K562 (cell line): ENCODE data around the gene ASGR1. TPM values are rescaled to one million over a fixed set of nuclear protein-coding genes. Genes with fewer than 3 reads are reported as not detected.

ENCODE experiments used
- BMI1 ChIP-seq: fragments of 150-350 bp; IDR thresholded peaks from 2 replicates; pipeline ENCODE4 v1.6.1; 2014; ENCODE audit warnings: low read length
- CREB1 ChIP-seq, 2 experiments: sonication (generic) in 1 of 2; formaldehyde crosslinking in 1 of 2; IDR thresholded peaks; 2 replicates each; pipeline versions ENCODE4 v1.6.1 to v1.8.0; 2012 to 2022; ENCODE audit warnings: inconsistent platforms in 1 of 2, mild to moderate bottlenecking in 1 of 2, missing genetic modification reagents in 1 of 2, moderate library complexity in 1 of 2
- CXXC5 ChIP-seq: fragments of 250-450 bp; sonication (Bioruptor Pico); IDR thresholded peaks from 2 replicates; pipeline ENCODE4 v1.8.0; 2022; ENCODE audit warnings: inconsistent platforms, mild to moderate bottlenecking, moderate library complexity
- KDM1A ChIP-seq, 2 experiments: fragments of 450-650 bp; IDR thresholded peaks; 2 replicates each; pipeline ENCODE4 v1.6.1; 2016; ENCODE audit warnings: mild to moderate bottlenecking in 2 of 2
- KHSRP ChIP-seq: fragments of 450-650 bp; IDR thresholded peaks from 2 replicates; pipeline ENCODE4 v1.6.1; 2017
- KLF1 ChIP-seq: fragments of 450-650 bp; IDR thresholded peaks from 2 replicates; pipeline ENCODE4 v1.6.1; 2016; ENCODE audit warnings: missing genetic modification characterization, missing compliant biosample characterization
- NR1H2 ChIP-seq: sonication (generic); formaldehyde crosslinking; IDR thresholded peaks from 2 replicates; pipeline ENCODE4 v1.4.0; 2020; ENCODE audit warnings: mild to moderate bottlenecking, missing genetic modification reagents
- PML ChIP-seq: IDR thresholded peaks from 2 replicates; pipeline ENCODE4 v1.6.1; 2012; ENCODE audit warnings: low read length, inconsistent platforms
- RBM25 ChIP-seq: fragments of 200-400 bp; formaldehyde crosslinking; IDR thresholded peaks from 2 replicates; pipeline ENCODE4 v1.6.1; 2018; ENCODE audit warnings: low read length, low read depth, moderate library complexity; ENCODE audit not compliant: severe bottlenecking
- RCOR1 ChIP-seq, 2 experiments: IDR thresholded peaks; 2 replicates each; pipeline ENCODE4 v1.6.1; 2012; ENCODE audit warnings: low read depth in 2 of 2, low read length in 2 of 2, borderline replicate concordance in 1 of 2, improper control_type of control experiment in 1 of 2
- ZNF175 ChIP-seq: fragments of 200-800 bp; sonication (Bioruptor generic); IDR thresholded peaks from 2 replicates; pipeline ENCODE4 v1.6.1; 2016; ENCODE audit warnings: low read depth, mild to moderate bottlenecking, missing genetic modification characterization, missing compliant biosample characterization
- ZNF282 ChIP-seq: sonication (generic); formaldehyde crosslinking; IDR thresholded peaks from 2 replicates; pipeline ENCODE4 v1.8.1; 2023; ENCODE audit warnings: missing genetic modification reagents
- ZSCAN29 ChIP-seq: fragments of 450-650 bp; IDR thresholded peaks from 2 replicates; pipeline ENCODE4 v1.6.1; 2017
- polyA plus RNA-seq, 8 experiments: library from polyadenylated mRNA; depleted of rRNA in 4 of 8; stranded (reverse) in 5 of 8; unstranded in 3 of 8; fragments of >200 nt; fragmentation: Nextera tagmentation in 2 of 8; fragmentation: Illumina TruSeq in 1 of 8; extraction: Ambion mirVana in 2 of 8; extraction: Trizol in 1 of 8; gene quantifications; 2 replicates each; pipeline versions ENCODE4 v1.2.1 to v1.2.3, GENCODE V29; 2011 to 2014; ENCODE audit warnings: inconsistent platforms in 1 of 8, missing spikeins in 1 of 8
- total RNA-seq, 7 experiments: library from RNA; depleted of rRNA in 6 of 7; stranded (reverse); fragments of >200 nt in 6 of 7; fragmentation: Illumina TruSeq in 2 of 7; extraction: Trizol in 2 of 7; gene quantifications; 2 replicates each; pipeline versions ENCODE4 v1.2.1 to v1.2.3, GENCODE V29; 2011 to 2021; ENCODE audit warnings: low replicate concordance in 1 of 7
- TF ChIP-seq, protein P1 (sequence below): fragments of 450-650 bp; IDR thresholded peaks from 2 replicates; pipeline ENCODE4 v1.6.1; 2018; ENCODE audit not compliant: partially characterized antibody
- TF ChIP-seq, protein P2 (sequence below): fragments of 450-650 bp; IDR thresholded peaks from 2 replicates; pipeline ENCODE4 v1.6.1; 2017; ENCODE audit warnings: antibody characterized with exemption, mild to moderate bottlenecking
- TF ChIP-seq, protein P3 (sequence below): fragments of 450-650 bp; IDR thresholded peaks from 2 replicates; pipeline ENCODE4 v1.6.1; 2016
- TF ChIP-seq, protein P4 (sequence below): fragments of 200-800 bp; sonication (Bioruptor generic); IDR thresholded peaks from 2 replicates; pipeline ENCODE4 v1.6.1; 2017; ENCODE audit warnings: missing genetic modification characterization, missing compliant biosample characterization

The ASGR1 gene
- total and polyA plus RNA-seq, 9 of the 15 experiments (the other 6 are each of a cell fraction or from before 2014, with no cell fraction given): 0.11 to 1.0 (median 0.64) TPM; not detected in 2

DNA sequence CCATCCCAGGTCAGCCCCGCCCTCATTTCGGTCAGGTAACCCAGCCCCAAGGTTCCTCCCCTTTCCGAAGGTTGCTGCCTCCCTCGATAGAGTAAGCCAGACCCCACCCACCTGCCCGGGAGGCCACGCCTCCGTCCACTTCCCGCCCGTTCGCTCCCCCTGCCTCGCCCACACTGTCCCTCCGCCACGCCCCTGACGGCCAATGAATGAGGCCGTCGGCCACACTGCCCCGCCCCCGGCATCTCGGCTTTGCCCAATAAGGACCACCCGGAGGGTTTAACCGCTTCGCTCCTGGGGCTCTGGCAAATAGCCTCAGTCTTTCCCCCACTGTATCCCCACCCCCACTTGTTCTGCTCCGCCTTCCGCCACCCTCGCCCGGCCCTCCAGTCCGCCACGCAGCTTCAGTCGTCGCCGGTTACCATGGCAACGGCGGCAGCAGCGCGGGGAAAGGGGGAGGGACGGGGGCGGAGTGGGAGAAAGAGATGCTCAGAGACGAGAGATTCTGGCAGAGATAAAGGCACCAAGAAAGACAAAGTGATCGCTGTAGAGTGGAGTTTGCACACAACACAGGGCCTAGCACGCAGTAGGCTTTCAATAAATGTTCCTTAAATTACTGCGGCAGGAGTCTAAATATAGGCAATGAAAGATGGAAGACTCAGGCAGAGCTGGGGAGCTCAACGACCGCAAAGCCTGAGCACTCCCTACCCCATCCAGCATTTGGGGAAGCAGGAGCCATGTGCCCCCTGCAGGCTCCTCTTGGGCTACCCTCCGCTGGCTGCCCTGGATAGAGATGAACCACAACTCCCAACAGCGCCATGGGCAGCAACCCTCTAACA, 35.3 kb upstream of the ASGR1 start (continued):
- TF ChIP-seq, protein P1, sequence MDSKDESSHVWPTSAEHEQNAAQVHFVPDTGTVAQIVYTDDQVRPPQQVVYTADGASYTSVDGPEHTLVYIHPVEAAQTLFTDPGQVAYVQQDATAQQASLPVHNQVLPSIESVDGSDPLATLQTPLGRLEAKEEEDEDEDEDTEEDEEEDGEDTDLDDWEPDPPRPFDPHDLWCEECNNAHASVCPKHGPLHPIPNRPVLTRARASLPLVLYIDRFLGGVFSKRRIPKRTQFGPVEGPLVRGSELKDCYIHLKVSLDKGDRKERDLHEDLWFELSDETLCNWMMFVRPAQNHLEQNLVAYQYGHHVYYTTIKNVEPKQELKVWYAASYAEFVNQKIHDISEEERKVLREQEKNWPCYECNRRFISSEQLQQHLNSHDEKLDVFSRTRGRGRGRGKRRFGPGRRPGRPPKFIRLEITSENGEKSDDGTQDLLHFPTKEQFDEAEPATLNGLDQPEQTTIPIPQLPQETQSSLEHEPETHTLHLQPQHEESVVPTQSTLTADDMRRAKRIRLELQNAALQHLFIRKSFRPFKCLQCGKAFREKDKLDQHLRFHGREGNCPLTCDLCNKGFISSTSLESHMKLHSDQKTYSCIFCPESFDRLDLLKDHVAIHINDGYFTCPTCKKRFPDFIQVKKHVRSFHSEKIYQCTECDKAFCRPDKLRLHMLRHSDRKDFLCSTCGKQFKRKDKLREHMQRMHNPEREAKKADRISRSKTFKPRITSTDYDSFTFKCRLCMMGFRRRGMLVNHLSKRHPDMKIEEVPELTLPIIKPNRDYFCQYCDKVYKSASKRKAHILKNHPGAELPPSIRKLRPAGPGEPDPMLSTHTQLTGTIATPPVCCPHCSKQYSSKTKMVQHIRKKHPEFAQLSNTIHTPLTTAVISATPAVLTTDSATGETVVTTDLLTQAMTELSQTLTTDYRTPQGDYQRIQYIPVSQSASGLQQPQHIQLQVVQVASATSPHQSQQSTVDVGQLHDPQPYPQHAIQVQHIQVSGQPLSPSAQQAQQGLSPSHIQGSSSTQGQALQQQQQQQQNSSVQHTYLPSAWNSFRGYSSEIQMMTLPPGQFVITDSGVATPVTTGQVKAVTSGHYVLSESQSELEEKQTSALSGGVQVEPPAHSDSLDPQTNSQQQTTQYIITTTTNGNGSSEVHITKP: peak; percentile 21
- TF ChIP-seq ZSCAN29: no peak
- TF ChIP-seq PML: no peak
- TF ChIP-seq KDM1A (IDR thresholded peaks at IDR 0.05): peak; percentile 26 to 73; a peak in 3 of 4 replicates
- TF ChIP-seq NR1H2: no peak
- TF ChIP-seq, protein P2, sequence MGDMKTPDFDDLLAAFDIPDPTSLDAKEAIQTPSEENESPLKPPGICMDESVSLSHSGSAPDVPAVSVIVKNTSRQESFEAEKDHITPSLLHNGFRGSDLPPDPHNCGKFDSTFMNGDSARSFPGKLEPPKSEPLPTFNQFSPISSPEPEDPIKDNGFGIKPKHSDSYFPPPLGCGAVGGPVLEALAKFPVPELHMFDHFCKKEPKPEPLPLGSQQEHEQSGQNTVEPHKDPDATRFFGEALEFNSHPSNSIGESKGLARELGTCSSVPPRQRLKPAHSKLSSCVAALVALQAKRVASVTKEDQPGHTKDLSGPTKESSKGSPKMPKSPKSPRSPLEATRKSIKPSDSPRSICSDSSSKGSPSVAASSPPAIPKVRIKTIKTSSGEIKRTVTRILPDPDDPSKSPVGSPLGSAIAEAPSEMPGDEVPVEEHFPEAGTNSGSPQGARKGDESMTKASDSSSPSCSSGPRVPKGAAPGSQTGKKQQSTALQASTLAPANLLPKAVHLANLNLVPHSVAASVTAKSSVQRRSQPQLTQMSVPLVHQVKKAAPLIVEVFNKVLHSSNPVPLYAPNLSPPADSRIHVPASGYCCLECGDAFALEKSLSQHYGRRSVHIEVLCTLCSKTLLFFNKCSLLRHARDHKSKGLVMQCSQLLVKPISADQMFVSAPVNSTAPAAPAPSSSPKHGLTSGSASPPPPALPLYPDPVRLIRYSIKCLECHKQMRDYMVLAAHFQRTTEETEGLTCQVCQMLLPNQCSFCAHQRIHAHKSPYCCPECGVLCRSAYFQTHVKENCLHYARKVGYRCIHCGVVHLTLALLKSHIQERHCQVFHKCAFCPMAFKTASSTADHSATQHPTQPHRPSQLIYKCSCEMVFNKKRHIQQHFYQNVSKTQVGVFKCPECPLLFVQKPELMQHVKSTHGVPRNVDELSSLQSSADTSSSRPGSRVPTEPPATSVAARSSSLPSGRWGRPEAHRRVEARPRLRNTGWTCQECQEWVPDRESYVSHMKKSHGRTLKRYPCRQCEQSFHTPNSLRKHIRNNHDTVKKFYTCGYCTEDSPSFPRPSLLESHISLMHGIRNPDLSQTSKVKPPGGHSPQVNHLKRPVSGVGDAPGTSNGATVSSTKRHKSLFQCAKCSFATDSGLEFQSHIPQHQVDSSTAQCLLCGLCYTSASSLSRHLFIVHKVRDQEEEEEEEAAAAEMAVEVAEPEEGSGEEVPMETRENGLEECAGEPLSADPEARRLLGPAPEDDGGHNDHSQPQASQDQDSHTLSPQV: peak; percentile 89; the same call in 1 of the 2 replicates
- TF ChIP-seq, protein P3, sequence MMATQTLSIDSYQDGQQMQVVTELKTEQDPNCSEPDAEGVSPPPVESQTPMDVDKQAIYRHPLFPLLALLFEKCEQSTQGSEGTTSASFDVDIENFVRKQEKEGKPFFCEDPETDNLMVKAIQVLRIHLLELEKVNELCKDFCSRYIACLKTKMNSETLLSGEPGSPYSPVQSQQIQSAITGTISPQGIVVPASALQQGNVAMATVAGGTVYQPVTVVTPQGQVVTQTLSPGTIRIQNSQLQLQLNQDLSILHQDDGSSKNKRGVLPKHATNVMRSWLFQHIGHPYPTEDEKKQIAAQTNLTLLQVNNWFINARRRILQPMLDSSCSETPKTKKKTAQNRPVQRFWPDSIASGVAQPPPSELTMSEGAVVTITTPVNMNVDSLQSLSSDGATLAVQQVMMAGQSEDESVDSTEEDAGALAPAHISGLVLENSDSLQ: peak; percentile 85
- TF ChIP-seq CREB1 (IDR thresholded peaks at IDR 0.05): no peak; the same call in 1 of the 2 replicates
- peak; percentile 31; the same call in 1 of the 2 replicates for TF ChIP-seq CREB1 (CRISPR knock-in tag; IDR thresholded peaks at IDR 0.05)
- TF ChIP-seq ZNF175 (CRISPR knock-in tag): no peak
- no peak for TF ChIP-seq KHSRP
- no peak for TF ChIP-seq RBM25
- TF ChIP-seq RCOR1 (IDR thresholded peaks at IDR 0.05; ENCODE audit: borderline replicate concordance in 1 of 2, low read depth in 2 of 2, low read length in 2 of 2): peak in 1 of 2 experiments; percentile 35; a peak in 1 of 4 replicates
- peak; percentile 85 for TF ChIP-seq BMI1
- 0 out of 2 replicates have a peak, but pooled peaks have one; percentile 27 for TF ChIP-seq KLF1 (tag)
- TF ChIP-seq CXXC5 (CRISPR knock-in tag): peak; percentile 33; the same call in 1 of the 2 replicates
- TF ChIP-seq ZNF282 (CRISPR knock-in tag): no peak
- TF ChIP-seq, protein P4, sequence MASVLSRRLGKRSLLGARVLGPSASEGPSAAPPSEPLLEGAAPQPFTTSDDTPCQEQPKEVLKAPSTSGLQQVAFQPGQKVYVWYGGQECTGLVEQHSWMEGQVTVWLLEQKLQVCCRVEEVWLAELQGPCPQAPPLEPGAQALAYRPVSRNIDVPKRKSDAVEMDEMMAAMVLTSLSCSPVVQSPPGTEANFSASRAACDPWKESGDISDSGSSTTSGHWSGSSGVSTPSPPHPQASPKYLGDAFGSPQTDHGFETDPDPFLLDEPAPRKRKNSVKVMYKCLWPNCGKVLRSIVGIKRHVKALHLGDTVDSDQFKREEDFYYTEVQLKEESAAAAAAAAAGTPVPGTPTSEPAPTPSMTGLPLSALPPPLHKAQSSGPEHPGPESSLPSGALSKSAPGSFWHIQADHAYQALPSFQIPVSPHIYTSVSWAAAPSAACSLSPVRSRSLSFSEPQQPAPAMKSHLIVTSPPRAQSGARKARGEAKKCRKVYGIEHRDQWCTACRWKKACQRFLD (CRISPR knock-in tag): 0 out of 2 replicates have a peak, but pooled peaks have one; percentile 43
